ENCODE results near the gene MSRB3.

The MSRB3 gene

DNA sequence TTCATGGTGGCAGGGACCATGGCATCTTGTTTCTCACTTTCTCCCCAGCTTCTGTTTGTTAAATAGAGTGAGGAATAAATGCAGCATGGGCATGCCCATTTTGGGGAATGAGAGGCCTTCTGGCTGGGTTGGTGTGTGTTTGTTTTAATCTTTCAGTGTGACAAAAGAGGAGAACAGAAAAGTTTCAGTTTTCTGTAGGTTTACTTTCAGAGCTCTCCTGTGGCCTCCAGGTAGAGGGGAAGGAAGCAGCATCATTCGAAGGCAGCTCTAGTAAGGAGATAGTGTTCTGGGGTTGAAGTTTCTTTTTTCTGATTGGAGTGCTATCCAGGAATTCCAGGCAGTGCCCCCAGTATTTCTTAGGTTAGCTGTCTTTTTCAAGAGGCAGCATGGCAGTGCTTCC lies 15.3 kb downstream of the MSRB3 start:
- Histone ChIP-seq H3K36me3 (ENCODE audit: control insufficient read depth, insufficient read depth, low read length, severe bottlenecking) (no peaks in the 10 kb centered on the region), H3K4me3 (ENCODE audit: low read length) (no peak overlapping the region), H3K9me3 (ENCODE audit: control insufficient read depth, low read length) (no peaks in the 10 kb centered on the region), H3K4me1 (ENCODE audit: control insufficient read depth, insufficient read depth, low read length) (no peaks in the 10 kb centered on the region), H3K9ac (ENCODE audit: low read length) (no peak overlapping the region), H3K27me3 (replicated peaks; ENCODE audit: control insufficient read depth, insufficient read depth, low read length) (no peaks in the 10 kb centered on the region)
- no peak for DNase-seq (ENCODE audit: low read depth)

DNA sequence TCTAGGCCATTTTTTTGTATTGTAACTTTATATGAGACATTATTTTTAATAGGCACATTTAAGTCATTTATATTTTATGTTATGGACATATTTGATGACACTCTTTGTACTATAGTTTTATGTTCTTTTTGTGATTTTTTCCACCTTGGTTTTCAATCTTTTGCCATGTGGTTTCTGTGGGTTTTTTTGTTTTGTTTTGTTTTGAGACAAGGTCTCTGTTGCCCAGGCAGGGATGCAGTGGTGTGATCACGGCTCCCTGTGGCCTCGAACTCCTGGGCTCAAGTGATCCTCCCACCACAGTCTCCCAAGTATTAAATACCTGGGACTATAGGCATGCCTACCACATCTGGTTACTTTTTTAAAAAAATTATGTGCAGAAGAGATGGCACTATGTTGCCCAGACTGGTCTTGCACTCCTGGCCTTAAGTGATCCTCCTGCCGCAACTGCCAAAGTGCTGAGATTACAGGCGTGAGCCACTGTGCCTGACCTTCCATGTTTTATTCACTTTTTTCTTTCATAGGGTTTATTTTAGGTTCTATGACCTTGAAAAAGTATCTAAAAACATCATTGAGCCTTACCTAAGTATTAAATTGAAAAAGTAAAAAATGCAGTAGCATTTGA lies 16.3 kb downstream of the MSRB3 start:
- no peak for DNase-seq (ENCODE audit: low read depth)
- Histone ChIP-seq H3K9me3 (ENCODE audit: control insufficient read depth, low read length) (no peaks in the 10 kb centered on the region), H3K4me3 (ENCODE audit: low read length) (no peak overlapping the region), H3K9ac (ENCODE audit: low read length) (no peak overlapping the region), H3K4me1 (ENCODE audit: control insufficient read depth, insufficient read depth, low read length) (no peaks in the 10 kb centered on the region), H3K36me3 (ENCODE audit: control insufficient read depth, insufficient read depth, low read length, severe bottlenecking) (no peaks in the 10 kb centered on the region), H3K27me3 (replicated peaks; ENCODE audit: control insufficient read depth, insufficient read depth, low read length) (no peaks in the 10 kb centered on the region)

DNA sequence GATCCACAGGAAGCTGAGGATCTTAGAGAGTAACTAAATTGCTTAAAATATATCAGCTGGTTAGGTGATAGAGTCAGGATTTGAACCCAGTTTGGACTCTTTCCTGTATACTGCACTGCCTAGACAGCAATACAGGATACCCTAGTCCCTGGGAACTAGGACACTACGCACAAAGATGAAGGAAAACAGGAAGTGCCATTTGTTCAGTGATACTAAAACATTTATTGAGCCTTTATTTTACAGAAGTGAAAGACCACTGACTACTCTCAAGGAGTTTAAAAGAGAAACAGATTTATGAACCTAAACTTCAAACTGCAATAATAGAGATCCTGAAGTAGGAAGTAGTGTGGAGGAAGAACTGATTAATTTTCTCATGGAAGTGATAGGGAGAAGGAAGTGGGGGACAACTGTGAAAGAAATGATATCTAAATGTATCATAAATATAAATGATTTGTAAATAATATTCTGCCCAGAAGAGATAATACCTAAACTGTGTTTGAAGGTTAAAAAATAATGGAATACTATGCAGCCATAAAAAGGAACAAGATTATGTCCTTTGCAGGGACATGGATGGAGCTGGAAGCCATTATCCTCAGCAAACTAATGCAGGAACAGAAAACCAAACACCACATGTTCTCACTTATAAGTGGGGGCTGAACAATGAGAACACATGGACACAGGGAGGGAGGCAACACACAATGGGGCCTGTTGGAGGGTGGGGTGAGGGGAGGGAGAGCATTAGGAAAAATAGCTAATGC lies 18.2 kb downstream of the MSRB3 start:
- Histone ChIP-seq H3K9ac (ENCODE audit: low read length) (no peak overlapping the region), H3K9me3 (ENCODE audit: control insufficient read depth, low read length) (no peaks in the 10 kb centered on the region), H3K36me3 (ENCODE audit: control insufficient read depth, insufficient read depth, low read length, severe bottlenecking) (no peaks in the 10 kb centered on the region), H3K4me3 (ENCODE audit: low read length) (no peak overlapping the region), H3K27me3 (replicated peaks; ENCODE audit: control insufficient read depth, insufficient read depth, low read length) (no peaks in the 10 kb centered on the region), H3K4me1 (ENCODE audit: control insufficient read depth, insufficient read depth, low read length) (peaks cover 5% of the 10 kb centered on the region)
- DNase-seq (ENCODE audit: low read depth): no peak

DNA sequence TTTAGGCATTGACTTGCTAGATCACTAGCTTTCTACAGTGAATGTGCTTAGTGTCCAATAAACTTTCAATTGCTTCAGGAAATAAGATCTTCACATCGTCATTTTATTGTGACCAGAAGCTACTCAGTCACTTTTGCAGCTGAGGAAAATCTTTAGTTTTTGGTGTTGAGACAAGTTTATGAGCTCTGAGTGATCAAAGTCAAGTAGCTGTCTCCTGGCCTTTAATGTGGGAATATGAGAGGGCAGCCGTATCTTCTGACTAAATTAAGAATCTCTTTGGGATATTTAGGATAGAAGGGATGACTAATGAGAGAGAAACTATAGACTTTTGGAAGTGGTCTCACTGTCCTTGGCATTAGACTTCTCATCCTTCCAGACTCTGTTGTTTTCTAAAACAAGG lies 21.6 kb downstream of the MSRB3 start:
- DNase-seq (ENCODE audit: low read depth): no peak
- Histone ChIP-seq H3K27me3 (replicated peaks; ENCODE audit: control insufficient read depth, insufficient read depth, low read length) (no peaks in the 10 kb centered on the region), H3K4me3 (ENCODE audit: low read length) (no peak overlapping the region), H3K9me3 (ENCODE audit: control insufficient read depth, low read length) (no peaks in the 10 kb centered on the region), H3K4me1 (ENCODE audit: control insufficient read depth, insufficient read depth, low read length) (peaks cover 8% of the 10 kb centered on the region), H3K36me3 (ENCODE audit: control insufficient read depth, insufficient read depth, low read length, severe bottlenecking) (no peaks in the 10 kb centered on the region), H3K9ac (ENCODE audit: low read length) (no peak overlapping the region)

DNA sequence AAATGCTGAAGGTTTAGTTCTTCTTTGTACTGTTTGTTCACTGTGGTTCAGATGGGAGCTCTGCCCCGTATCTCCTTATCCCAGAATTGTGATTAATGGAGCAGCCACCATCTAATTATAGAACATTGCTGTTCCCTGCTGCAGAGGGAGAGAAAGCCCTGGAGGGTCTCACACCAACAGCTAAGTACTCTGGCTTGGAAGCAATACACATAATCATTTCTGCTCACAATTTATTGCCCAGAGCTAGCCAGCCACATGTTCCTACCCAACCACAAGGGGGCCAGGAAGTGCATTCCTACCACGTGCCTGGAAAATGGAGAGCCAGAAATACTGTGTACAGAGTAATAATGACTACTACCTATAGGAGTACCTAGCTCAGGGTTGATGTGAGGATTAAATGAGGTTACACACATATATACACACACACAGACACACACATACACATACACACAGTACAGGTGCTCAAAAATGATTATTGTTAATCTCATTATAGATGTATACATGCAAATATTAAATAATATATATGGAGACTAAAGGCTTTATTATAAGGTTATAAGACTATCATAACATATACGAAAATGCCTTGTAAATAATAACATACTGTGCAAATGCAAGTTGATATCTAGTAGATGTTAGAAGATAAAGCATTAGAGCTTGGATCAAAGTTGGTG lies 22.3 kb downstream of the MSRB3 start:
- Histone ChIP-seq H3K9me3 (ENCODE audit: control insufficient read depth, low read length) (no peaks in the 10 kb centered on the region), H3K36me3 (ENCODE audit: control insufficient read depth, insufficient read depth, low read length, severe bottlenecking) (no peaks in the 10 kb centered on the region), H3K27me3 (replicated peaks; ENCODE audit: control insufficient read depth, insufficient read depth, low read length) (no peaks in the 10 kb centered on the region), H3K9ac (ENCODE audit: low read length) (no peak overlapping the region), H3K4me1 (ENCODE audit: control insufficient read depth, insufficient read depth, low read length) (peaks cover 8% of the 10 kb centered on the region), H3K4me3 (ENCODE audit: low read length) (no peak overlapping the region)
- DNase-seq (ENCODE audit: low read depth): peak; percentile 21

DNA sequence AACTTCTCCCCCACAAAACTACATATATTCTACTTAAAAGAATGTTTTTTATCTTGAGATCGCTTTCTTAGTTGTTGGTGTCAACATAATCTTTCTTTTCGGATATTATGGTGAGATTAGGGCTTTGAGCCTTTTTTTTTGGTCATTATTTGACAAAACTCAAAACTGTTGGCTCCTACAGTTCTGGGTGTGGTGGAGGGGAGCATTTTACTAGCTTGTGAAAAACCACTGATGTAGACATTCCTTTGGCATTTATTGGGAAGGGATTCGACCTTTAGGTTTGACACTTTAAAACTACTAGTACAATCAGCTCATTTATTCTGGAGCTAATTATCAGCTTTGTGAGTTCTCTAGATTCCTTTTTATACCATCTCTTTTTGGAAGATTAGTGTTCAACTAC lies 24.4 kb downstream of the MSRB3 start:
- Histone ChIP-seq H3K27me3 (replicated peaks; ENCODE audit: control insufficient read depth, insufficient read depth, low read length) (no peaks in the 10 kb centered on the region), H3K9ac (ENCODE audit: low read length) (no peak overlapping the region), H3K4me1 (ENCODE audit: control insufficient read depth, insufficient read depth, low read length) (peaks cover 15% of the 10 kb centered on the region), H3K9me3 (ENCODE audit: control insufficient read depth, low read length) (no peaks in the 10 kb centered on the region), H3K36me3 (ENCODE audit: control insufficient read depth, insufficient read depth, low read length, severe bottlenecking) (no peaks in the 10 kb centered on the region), H3K4me3 (ENCODE audit: low read length) (no peak overlapping the region)
- DNase-seq (ENCODE audit: low read depth): no peak

DNA sequence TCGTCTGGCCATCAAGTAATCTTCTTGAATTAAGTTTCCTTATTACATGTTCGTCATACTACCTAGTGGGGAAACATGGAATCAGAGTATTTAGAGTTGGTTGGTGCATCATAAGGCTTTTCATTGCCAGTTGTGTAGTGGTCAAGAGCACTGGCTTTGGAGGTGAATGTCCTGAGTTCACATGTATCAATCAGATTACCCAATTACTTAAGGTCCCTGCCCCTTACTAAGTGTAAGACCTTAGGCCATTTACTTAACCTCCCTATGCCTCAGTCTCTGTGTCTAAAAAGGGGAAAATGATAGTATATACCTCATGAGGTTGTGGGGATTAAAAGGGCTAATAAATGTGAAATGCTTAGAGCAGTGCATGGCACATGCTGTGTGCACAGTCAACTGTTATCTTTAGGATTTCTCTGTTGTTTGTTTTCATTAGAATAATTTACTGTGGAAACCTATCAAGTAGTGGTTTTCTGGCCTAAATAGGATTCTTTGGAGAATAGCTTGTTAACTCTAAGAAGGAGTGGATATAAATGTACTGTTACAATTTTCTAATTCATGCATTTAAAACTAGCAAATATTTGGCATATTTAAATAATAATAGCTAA lies 27.0 kb downstream of the MSRB3 start:
- no peaks in the 10 kb centered on the region for H3K27me3 ChIP-seq (replicated peaks; ENCODE audit: control insufficient read depth, insufficient read depth, low read length)
- H3K4me3 ChIP-seq (ENCODE audit: low read length): no peak overlapping the region
- no peaks in the 10 kb centered on the region for H3K9me3 ChIP-seq (ENCODE audit: control insufficient read depth, low read length)
- peaks cover 30% of the 10 kb centered on the region for H3K4me1 ChIP-seq (ENCODE audit: control insufficient read depth, insufficient read depth, low read length)
- peaks cover 3% of the 10 kb centered on the region for H3K36me3 ChIP-seq (ENCODE audit: control insufficient read depth, insufficient read depth, low read length, severe bottlenecking)
- no peak for DNase-seq (ENCODE audit: low read depth)
- H3K9ac ChIP-seq (ENCODE audit: low read length): no peak overlapping the region

DNA sequence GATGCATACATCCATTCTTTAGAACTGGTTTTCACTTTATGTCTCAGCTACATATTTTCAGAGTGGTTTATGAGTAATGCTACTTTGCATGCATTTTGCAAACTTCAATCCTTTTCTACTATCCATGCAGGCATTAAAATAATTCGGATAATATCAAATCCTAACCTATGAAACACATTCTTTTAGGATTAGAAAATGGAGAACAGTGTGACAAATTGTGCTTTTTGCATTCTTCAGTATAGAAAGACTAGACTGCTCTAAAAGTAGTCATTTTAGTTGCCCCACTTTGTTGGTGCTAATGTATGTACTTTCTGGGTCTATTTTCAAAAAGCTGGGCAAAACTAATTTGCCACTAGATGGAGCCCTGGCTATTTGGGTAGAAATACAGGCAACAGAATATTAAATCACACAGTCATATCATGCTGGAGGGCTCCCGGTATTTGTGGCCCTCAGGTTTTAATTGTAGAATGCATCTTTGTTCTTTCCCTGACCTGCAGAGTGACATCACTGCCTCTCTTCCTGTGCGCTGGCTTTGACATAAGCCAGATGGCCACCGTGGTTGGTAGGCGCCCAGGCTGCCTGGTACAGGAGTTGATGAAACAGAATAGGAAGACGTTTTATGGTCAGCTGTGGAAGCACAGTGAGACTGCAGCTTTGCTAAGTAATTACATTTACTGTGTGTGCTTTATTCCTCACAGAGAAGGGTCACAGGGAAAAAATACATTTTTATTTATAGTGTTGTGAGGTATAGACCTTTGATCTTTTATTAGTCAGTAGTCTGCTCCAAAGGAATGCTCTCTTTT lies 28.1 kb downstream of the MSRB3 start:
- H3K4me1 ChIP-seq (ENCODE audit: control insufficient read depth, insufficient read depth, low read length): peaks cover 25% of the 10 kb centered on the region
- peak overlapping the region; percentile 41 for H3K9ac ChIP-seq (ENCODE audit: low read length)
- H3K36me3 ChIP-seq (ENCODE audit: control insufficient read depth, insufficient read depth, low read length, severe bottlenecking): peaks cover 3% of the 10 kb centered on the region
- no peaks in the 10 kb centered on the region for H3K9me3 ChIP-seq (ENCODE audit: control insufficient read depth, low read length)
- peak; percentile 80 for DNase-seq (ENCODE audit: low read depth)
- H3K4me3 ChIP-seq (ENCODE audit: low read length): no peak overlapping the region
- no peaks in the 10 kb centered on the region for H3K27me3 ChIP-seq (replicated peaks; ENCODE audit: control insufficient read depth, insufficient read depth, low read length)

DNA sequence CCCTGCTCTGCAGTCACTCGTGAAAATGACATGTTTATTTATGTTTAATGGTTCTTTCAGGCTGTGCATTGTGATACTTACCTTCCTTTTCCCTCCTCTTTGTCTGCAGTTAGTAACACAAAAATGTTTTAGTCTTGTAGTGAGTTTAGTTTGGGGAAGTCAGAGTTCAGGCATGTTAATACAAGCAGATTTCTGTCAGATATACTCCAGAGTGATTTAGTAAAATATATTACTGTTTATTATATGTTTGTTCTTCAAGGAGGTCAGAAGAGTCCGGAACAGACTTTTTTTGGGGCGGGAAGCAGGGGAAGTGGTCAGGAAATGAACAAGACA lies 28.7 kb downstream of the MSRB3 start:
- Histone ChIP-seq H3K9me3 (ENCODE audit: control insufficient read depth, low read length) (no peaks in the 10 kb centered on the region), H3K9ac (ENCODE audit: low read length) (peak overlapping the region; percentile 41), H3K27me3 (replicated peaks; ENCODE audit: control insufficient read depth, insufficient read depth, low read length) (no peaks in the 10 kb centered on the region), H3K36me3 (ENCODE audit: control insufficient read depth, insufficient read depth, low read length, severe bottlenecking) (peaks cover 3% of the 10 kb centered on the region), H3K4me1 (ENCODE audit: control insufficient read depth, insufficient read depth, low read length) (peaks cover 25% of the 10 kb centered on the region), H3K4me3 (ENCODE audit: low read length) (no peak overlapping the region)
- no peak for DNase-seq (ENCODE audit: low read depth)

DNA sequence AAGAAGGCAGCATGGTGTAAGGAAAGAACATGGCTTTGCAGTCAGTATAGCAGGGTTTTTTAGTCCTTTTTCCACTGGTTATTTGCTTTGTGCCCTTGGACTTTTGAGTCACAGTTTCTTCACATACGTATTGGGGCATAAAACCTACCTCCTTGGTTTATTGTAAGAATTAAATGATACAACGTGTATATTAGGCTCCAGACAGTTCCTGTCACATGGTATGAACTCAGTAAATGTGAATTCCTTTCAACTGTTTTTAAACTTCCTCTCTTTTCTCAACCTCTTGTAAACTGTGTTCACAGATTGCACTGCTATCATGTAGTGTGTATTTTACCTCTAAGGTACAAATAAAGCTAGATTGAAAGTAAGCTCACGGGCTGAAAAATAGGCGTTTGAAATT lies 29.5 kb downstream of the MSRB3 start:
- Histone ChIP-seq H3K36me3 (ENCODE audit: control insufficient read depth, insufficient read depth, low read length, severe bottlenecking) (peaks cover 3% of the 10 kb centered on the region), H3K4me1 (ENCODE audit: control insufficient read depth, insufficient read depth, low read length) (peaks cover 23% of the 10 kb centered on the region), H3K9me3 (ENCODE audit: control insufficient read depth, low read length) (no peaks in the 10 kb centered on the region), H3K4me3 (ENCODE audit: low read length) (peak overlapping the region; percentile 46), H3K9ac (ENCODE audit: low read length) (peak overlapping the region; percentile 16), H3K27me3 (replicated peaks; ENCODE audit: control insufficient read depth, insufficient read depth, low read length) (no peaks in the 10 kb centered on the region)
- DNase-seq (ENCODE audit: low read depth): no peak
